Fibroblast of skin of right biceps (primary cell): ENCODE results near the gene GAK.

ENCODE experiments used
- DNase-seq: peaks from one replicate; pipeline ENCODE4 v3.0.0-alpha.2; 2013

Gene GAK

GRCh38 chr4:964346-965025 is 32.4 kb upstream of the GAK start:
- DNase-seq = no peak

GRCh38 chr4:963276-964225 is 31.4 kb upstream of the GAK start:
- no peak for DNase-seq

- no peak for DNase-seq
Observed at GRCh38 chr4:962231-963208, 30.4 kb upstream of the GAK start.

GRCh38 chr4:961351-962230 is 29.5 kb upstream of the GAK start:
- DNase-seq = no peak

- DNase-seq = no peak
Observed at GRCh38 chr4:960636-961350, 28.7 kb upstream of the GAK start.

- no peak for DNase-seq
Observed at GRCh38 chr4:960140-960635, 28.1 kb upstream of the GAK start.

GRCh38 chr4:959338-960139 is 27.4 kb upstream of the GAK start:
- DNase-seq = no peak

- DNase-seq = no peak
Observed at GRCh38 chr4:958696-959337, 26.7 kb upstream of the GAK start.

- DNase-seq = no peak
Observed at GRCh38 chr4:958314-958665, 26.2 kb upstream of the GAK start.

- no peak for DNase-seq
Observed at GRCh38 chr4:957581-958313, 25.6 kb upstream of the GAK start.

- no peak for DNase-seq
Observed at GRCh38 chr4:957231-957580, 25.1 kb upstream of the GAK start.

- DNase-seq = no peak
Observed at GRCh38 chr4:956531-957230, 24.6 kb upstream of the GAK start.

- no peak for DNase-seq
Observed at GRCh38 chr4:955931-956381, 23.8 kb upstream of the GAK start.

GRCh38 chr4:955161-955921 is 23.2 kb upstream of the GAK start:
- no peak for DNase-seq

- DNase-seq = no peak
Observed at GRCh38 chr4:954211-955020, 22.3 kb upstream of the GAK start.

GRCh38 chr4:953574-953915 is 21.4 kb upstream of the GAK start:
- DNase-seq = no peak
